ENCODE results near the gene RPS4Y2. TPM values are rescaled to one million over a fixed set of nuclear protein-coding genes. Genes with fewer than 3 reads are reported as not detected.

The RPS4Y2 gene
- total RNA-seq, 1 experiment from 2014 or later, result not detected

DNA sequence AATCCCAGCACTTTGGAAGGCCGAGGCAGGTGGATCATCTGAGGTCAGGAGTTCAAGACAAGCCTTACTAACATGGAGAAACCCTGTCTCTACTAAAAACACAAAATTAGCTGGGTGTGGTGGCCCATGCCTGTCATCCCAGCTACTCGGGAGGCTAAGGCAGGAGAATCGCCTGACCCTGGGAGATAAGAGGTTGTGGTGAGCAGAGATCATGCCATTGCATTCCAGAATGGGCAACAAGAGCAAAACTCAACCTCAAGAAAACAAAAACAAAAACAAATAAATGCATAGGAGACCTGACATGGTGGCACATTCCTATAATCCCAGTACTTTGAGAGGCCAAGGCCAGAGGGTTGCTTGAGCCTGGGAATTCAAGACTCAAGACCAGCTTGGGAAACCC is 16.1 kb upstream of the RPS4Y2 start:
- no peak for DNase-seq (ENCODE audit: unreplicated experiment)
- ChIA-PET CTCF (no interaction called here), POLR2A (no interaction called here)
- H3K4me1 Mint-ChIP-seq (ENCODE audit: insufficient read depth, unreplicated experiment), result no peaks in the 10 kb centered on the region
- no peaks in the 10 kb centered on the region for H3K9me3 Mint-ChIP-seq (ENCODE audit: unreplicated experiment)
- BruUV-seq (replicated peaks), result no TSS peak
- intact Hi-C loops (cut with micrococcal nuclease), result no loop called here
- H3K27ac Mint-ChIP-seq (ENCODE audit: low read depth, unreplicated experiment), result no peak overlapping the region
- H3K4me3 Mint-ChIP-seq (ENCODE audit: unreplicated experiment), result no peak overlapping the region
- H3K36me3 Mint-ChIP-seq (ENCODE audit: insufficient read depth, unreplicated experiment), result no peaks in the 10 kb centered on the region
- no peaks in the 10 kb centered on the region for H3K27me3 Mint-ChIP-seq (ENCODE audit: insufficient read depth, unreplicated experiment)
- TF ChIP-seq, protein P1, sequence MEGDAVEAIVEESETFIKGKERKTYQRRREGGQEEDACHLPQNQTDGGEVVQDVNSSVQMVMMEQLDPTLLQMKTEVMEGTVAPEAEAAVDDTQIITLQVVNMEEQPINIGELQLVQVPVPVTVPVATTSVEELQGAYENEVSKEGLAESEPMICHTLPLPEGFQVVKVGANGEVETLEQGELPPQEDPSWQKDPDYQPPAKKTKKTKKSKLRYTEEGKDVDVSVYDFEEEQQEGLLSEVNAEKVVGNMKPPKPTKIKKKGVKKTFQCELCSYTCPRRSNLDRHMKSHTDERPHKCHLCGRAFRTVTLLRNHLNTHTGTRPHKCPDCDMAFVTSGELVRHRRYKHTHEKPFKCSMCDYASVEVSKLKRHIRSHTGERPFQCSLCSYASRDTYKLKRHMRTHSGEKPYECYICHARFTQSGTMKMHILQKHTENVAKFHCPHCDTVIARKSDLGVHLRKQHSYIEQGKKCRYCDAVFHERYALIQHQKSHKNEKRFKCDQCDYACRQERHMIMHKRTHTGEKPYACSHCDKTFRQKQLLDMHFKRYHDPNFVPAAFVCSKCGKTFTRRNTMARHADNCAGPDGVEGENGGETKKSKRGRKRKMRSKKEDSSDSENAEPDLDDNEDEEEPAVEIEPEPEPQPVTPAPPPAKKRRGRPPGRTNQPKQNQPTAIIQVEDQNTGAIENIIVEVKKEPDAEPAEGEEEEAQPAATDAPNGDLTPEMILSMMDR (IDR thresholded peaks at IDR 0.05; ENCODE audit: unreplicated experiment), result no peak

DNA sequence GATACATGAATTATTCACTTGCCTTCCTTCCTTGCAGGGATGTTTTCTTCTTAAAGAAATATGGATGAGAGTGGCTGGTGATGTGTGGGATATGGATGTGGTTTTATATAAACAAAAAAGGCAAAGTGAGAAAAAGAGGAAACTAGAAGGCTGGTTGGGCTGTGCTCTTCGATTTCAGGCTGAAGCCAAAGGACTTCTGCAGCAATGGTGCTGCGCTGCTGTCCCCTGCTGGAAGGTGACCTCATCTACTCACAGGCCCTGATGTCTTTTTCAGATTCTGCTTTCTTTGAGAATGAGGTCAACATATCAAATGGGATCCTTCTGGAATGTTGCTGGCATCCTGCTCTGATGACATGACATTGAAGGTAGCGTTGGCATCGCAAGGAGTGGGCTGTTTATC is 15.3 kb upstream of the RPS4Y2 start:
- H3K36me3 Mint-ChIP-seq (ENCODE audit: insufficient read depth, unreplicated experiment), result no peaks in the 10 kb centered on the region
- intact Hi-C loops (cut with micrococcal nuclease), result no loop called here
- ChIA-PET CTCF (no interaction called here), POLR2A (no interaction called here)
- DNase-seq (ENCODE audit: unreplicated experiment), result no peak
- H3K27me3 Mint-ChIP-seq (ENCODE audit: insufficient read depth, unreplicated experiment), result no peaks in the 10 kb centered on the region
- no TSS peak for BruUV-seq (replicated peaks)
- H3K4me1 Mint-ChIP-seq (ENCODE audit: insufficient read depth, unreplicated experiment), result no peaks in the 10 kb centered on the region
- no peak overlapping the region for H3K27ac Mint-ChIP-seq (ENCODE audit: low read depth, unreplicated experiment)
- no peaks in the 10 kb centered on the region for H3K9me3 Mint-ChIP-seq (ENCODE audit: unreplicated experiment)
- TF ChIP-seq, protein P1 (IDR thresholded peaks at IDR 0.05; ENCODE audit: unreplicated experiment), result no peak
- H3K4me3 Mint-ChIP-seq (ENCODE audit: unreplicated experiment), result no peak overlapping the region

DNA sequence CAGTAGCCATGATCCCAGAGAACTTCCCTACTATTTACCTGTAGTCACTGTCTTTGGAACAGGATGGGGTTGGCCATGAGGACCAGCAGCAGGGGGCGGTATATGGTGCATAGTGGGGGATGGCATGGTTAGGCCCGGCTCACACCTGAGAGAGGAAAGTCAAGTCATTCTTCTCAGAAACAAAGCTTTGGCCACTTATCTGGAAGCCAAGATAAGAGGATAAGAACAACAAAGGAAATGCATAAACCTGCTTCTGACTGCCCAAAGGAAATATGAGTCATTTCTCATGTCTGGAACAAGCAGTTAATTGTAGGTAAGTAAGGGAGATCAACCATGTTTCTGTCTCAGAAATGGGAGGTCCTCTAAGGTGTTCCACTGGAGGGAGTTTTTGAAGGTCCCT is 10.8 kb upstream of the RPS4Y2 start:
- Mint-ChIP-seq H3K27ac (ENCODE audit: low read depth, unreplicated experiment) (no peak overlapping the region), H3K4me3 (ENCODE audit: unreplicated experiment) (no peak overlapping the region), H3K4me1 (ENCODE audit: insufficient read depth, unreplicated experiment) (no peaks in the 10 kb centered on the region), H3K9me3 (ENCODE audit: unreplicated experiment) (no peaks in the 10 kb centered on the region), H3K27me3 (ENCODE audit: insufficient read depth, unreplicated experiment) (no peaks in the 10 kb centered on the region), H3K36me3 (ENCODE audit: insufficient read depth, unreplicated experiment) (no peaks in the 10 kb centered on the region)
- intact Hi-C loops (cut with micrococcal nuclease), result no loop called here
- no peak for DNase-seq (ENCODE audit: unreplicated experiment)
- TF ChIP-seq, protein P1 (IDR thresholded peaks at IDR 0.05; ENCODE audit: unreplicated experiment), result no peak
- CTCF ChIA-PET, result no interaction called here
- no TSS peak for BruUV-seq (replicated peaks)
- POLR2A ChIA-PET, result no interaction called here

DNA sequence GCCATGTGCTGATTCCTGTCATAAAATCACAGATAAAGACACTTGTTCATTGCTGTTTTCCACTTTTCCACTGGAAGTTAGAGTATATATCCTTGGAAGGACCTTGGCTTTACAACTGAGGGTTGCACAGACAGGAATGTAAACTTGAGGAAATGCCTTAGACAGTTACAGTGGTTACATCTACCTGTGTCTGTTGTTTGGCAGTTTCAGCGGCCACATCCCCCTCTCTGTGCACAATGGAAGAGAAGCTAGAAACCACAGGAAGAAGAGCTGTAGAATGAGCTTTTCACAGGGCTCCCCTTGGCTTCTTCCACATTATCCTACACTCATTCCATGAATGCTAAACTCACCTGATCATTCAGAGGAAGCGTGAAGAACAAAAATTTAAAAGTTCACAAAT is 9.0 kb upstream of the RPS4Y2 start:
- Mint-ChIP-seq H3K36me3 (ENCODE audit: insufficient read depth, unreplicated experiment) (no peaks in the 10 kb centered on the region), H3K9me3 (ENCODE audit: unreplicated experiment) (no peaks in the 10 kb centered on the region), H3K4me3 (ENCODE audit: unreplicated experiment) (no peak overlapping the region), H3K4me1 (ENCODE audit: insufficient read depth, unreplicated experiment) (no peaks in the 10 kb centered on the region), H3K27me3 (ENCODE audit: insufficient read depth, unreplicated experiment) (no peaks in the 10 kb centered on the region), H3K27ac (ENCODE audit: low read depth, unreplicated experiment) (no peak overlapping the region)
- TF ChIP-seq, protein P1 (IDR thresholded peaks at IDR 0.05; ENCODE audit: unreplicated experiment), result no peak
- intact Hi-C loops (cut with micrococcal nuclease), result no loop called here
- ChIA-PET POLR2A (no interaction called here), CTCF (no interaction called here)
- no TSS peak for BruUV-seq (replicated peaks)
- no peak for DNase-seq (ENCODE audit: unreplicated experiment)

Data from MCF 10A (cell line).